WERI-Rb-1 (cell line): Measurements from ENCODE around the gene KANSL1.

Experiments used
- DNase-seq: peaks from one replicate; pipeline ENCODE4 v3.0.0-alpha.2; 2020
- H3K27ac ChIP-seq: fragments of 250-450 bp; sonication (Bioruptor Pico); 2 replicates; pipeline ENCODE4 v1.5.1; 2020; ENCODE audit warnings: mild to moderate bottlenecking, moderate library complexity
- H3K27me3 ChIP-seq: fragments of 250-450 bp; sonication (Bioruptor Pico); 2 replicates; pipeline ENCODE4 v1.5.1; 2021; ENCODE audit warnings: mild to moderate bottlenecking, low read depth, moderate library complexity; ENCODE audit not compliant: insufficient read depth, severe bottlenecking
- H3K36me3 ChIP-seq: fragments of 250-450 bp; sonication (Bioruptor Pico); 2 replicates; pipeline ENCODE4 v1.5.1; 2020; ENCODE audit warnings: mild to moderate bottlenecking, moderate library complexity
- H3K4me3 ChIP-seq: 2 replicates; pipeline ENCODE4 v1.5.1; 2011; ENCODE audit warnings: low read depth, mild to moderate bottlenecking, control low read depth, low read length
- H3K9me3 ChIP-seq: fragments of 250-450 bp; sonication (Bioruptor Pico); 2 replicates; pipeline ENCODE4 v1.5.1; 2021; ENCODE audit warnings: mild to moderate bottlenecking, moderate library complexity; ENCODE audit not compliant: severe bottlenecking
- CTCF ChIP-seq: IDR thresholded peaks from 2 replicates; pipeline ENCODE4 v1.5.1; 2011; ENCODE audit warnings: low read depth, mild to moderate bottlenecking, control low read depth, inconsistent platforms, low read length

KANSL1 gene

GRCh38 chr17:46208997-46209396 is 15.8 kb upstream of the KANSL1 start:
- no peak overlapping the region for H3K4me3 ChIP-seq
- H3K36me3 ChIP-seq: peaks cover 38% of the 10 kb centered on the region
- H3K9me3 ChIP-seq: peaks cover 5% of the 10 kb centered on the region
- no peak for DNase-seq
- H3K27ac ChIP-seq: no peak overlapping the region
- TF ChIP-seq CTCF: no peak
- no peaks in the 10 kb centered on the region for H3K27me3 ChIP-seq

GRCh38 chr17:46205975-46206374 is 12.7 kb upstream of the KANSL1 start:
- TF ChIP-seq CTCF: no peak
- DNase-seq: no peak
- Histone ChIP-seq H3K9me3 (peaks cover 5% of the 10 kb centered on the region), H3K27ac (no peak overlapping the region), H3K4me3 (no peak overlapping the region), H3K27me3 (no peaks in the 10 kb centered on the region), H3K36me3 (peaks cover 18% of the 10 kb centered on the region)

- Histone ChIP-seq H3K4me3 (no peak overlapping the region), H3K36me3 (peaks cover 10% of the 10 kb centered on the region), H3K9me3 (peaks cover 5% of the 10 kb centered on the region), H3K27ac (no peak overlapping the region), H3K27me3 (no peaks in the 10 kb centered on the region)
- no peak for DNase-seq
- TF ChIP-seq CTCF: no peak
These were observed 9.2 kb upstream of the KANSL1 start for GRCh38 chr17:46202424-46202823.

GRCh38 chr17:46201491-46201890 is 8.3 kb upstream of the KANSL1 start:
- H3K27ac ChIP-seq: no peak overlapping the region

GRCh38 chr17:46200197-46200596 is 7.0 kb upstream of the KANSL1 start:
- TF ChIP-seq CTCF: no peak
- H3K36me3 ChIP-seq: peaks cover 5% of the 10 kb centered on the region
- no peaks in the 10 kb centered on the region for H3K9me3 ChIP-seq
- H3K27me3 ChIP-seq: no peaks in the 10 kb centered on the region
- no peak overlapping the region for H3K27ac ChIP-seq
- no peak for DNase-seq
- no peak overlapping the region for H3K4me3 ChIP-seq

More at GRCh38 chr17:46201491-46201890, 8.3 kb upstream of the KANSL1 start:
- H3K36me3 ChIP-seq: peaks cover 10% of the 10 kb centered on the region
- H3K27me3 ChIP-seq: no peaks in the 10 kb centered on the region
- DNase-seq: no peak
- TF ChIP-seq CTCF: no peak
- peaks cover 4% of the 10 kb centered on the region for H3K9me3 ChIP-seq
- no peak overlapping the region for H3K4me3 ChIP-seq

- Histone ChIP-seq H3K4me3 (no peak overlapping the region), H3K27me3 (no peaks in the 10 kb centered on the region)
- no peak for TF ChIP-seq CTCF
These were observed 6.2 kb upstream of the KANSL1 start for GRCh38 chr17:46199379-46199778.

More at GRCh38 chr17:46199379-46199778, 6.2 kb upstream of the KANSL1 start:
- Histone ChIP-seq H3K9me3 (no peaks in the 10 kb centered on the region), H3K27ac (no peak overlapping the region), H3K36me3 (peaks cover 5% of the 10 kb centered on the region)
- no peak for DNase-seq
